HepG2 (cell line): ENCODE data around the gene RIPK1. TPM values are rescaled to one million over a fixed set of nuclear protein-coding genes. Genes with fewer than 3 reads are reported as not detected.

Source experiments
- CBX1 ChIP-seq: IDR thresholded peaks from one replicate; pipeline ENCODE4 v1.6.1; 2016; ENCODE audit warnings: antibody characterized with exemption, low read depth
- ELF1 ChIP-seq: sonication (generic); formaldehyde crosslinking; IDR thresholded peaks from 2 replicates; pipeline ENCODE4 v1.4.0; 2020; ENCODE audit warnings: missing genetic modification reagents
- ETV6 ChIP-seq: sonication (generic); formaldehyde crosslinking; conservative IDR thresholded peaks from 2 replicates; pipeline ENCODE4 v1.4.0; 2020; ENCODE audit warnings: missing genetic modification reagents
- NONO ChIP-seq, 2 experiments: fragments of 450-650 bp in 1 of 2; sonication (generic) in 1 of 2; formaldehyde crosslinking in 1 of 2; IDR thresholded peaks in 1 of 2; conservative IDR thresholded peaks in 1 of 2; 2 replicates each; pipeline versions ENCODE4 v1.6.1 to v1.8.0; 2017 to 2022; ENCODE audit warnings: mild to moderate bottlenecking in 1 of 2, missing genetic modification reagents in 1 of 2, moderate library complexity in 1 of 2
- ZBTB40 ChIP-seq, 2 experiments: fragments of 450-650 bp in 1 of 2; sonication (generic) in 1 of 2; formaldehyde crosslinking in 1 of 2; IDR thresholded peaks; 2 replicates each; pipeline versions ENCODE4 v1.6.1 to v1.8.0; 2016 to 2022; ENCODE audit warnings: antibody characterized with exemption in 1 of 2, mild to moderate bottlenecking in 1 of 2, missing genetic modification reagents in 1 of 2
- ZKSCAN5 ChIP-seq: sonication (generic); formaldehyde crosslinking; IDR thresholded peaks from 2 replicates; pipeline ENCODE4 v1.5.1; 2020; ENCODE audit warnings: mild to moderate bottlenecking, missing genetic modification reagents
- ZNF232 ChIP-seq: sonication (generic); formaldehyde crosslinking; IDR thresholded peaks from 2 replicates; pipeline ENCODE4 v1.4.0; 2020; ENCODE audit warnings: missing genetic modification reagents, borderline replicate concordance
- ZNF597 ChIP-seq: sonication (generic); formaldehyde crosslinking; IDR thresholded peaks from 2 replicates; pipeline ENCODE4 v1.5.0; 2020; ENCODE audit warnings: missing genetic modification reagents
- ZNF607 ChIP-seq: sonication (generic); formaldehyde crosslinking; IDR thresholded peaks from 2 replicates; pipeline ENCODE4 v1.5.1; 2020; ENCODE audit warnings: missing genetic modification reagents, mild to moderate bottlenecking, borderline replicate concordance
- ZNF709 ChIP-seq: sonication (generic); formaldehyde crosslinking; IDR thresholded peaks from 2 replicates; pipeline ENCODE4 v1.5.0; 2020; ENCODE audit warnings: mild to moderate bottlenecking, missing genetic modification reagents
- ZNF790 ChIP-seq: sonication (generic); formaldehyde crosslinking; IDR thresholded peaks from 2 replicates; pipeline ENCODE4 v1.8.0; 2022; ENCODE audit warnings: missing genetic modification reagents, mild to moderate bottlenecking, borderline replicate concordance
- ZNF839 ChIP-seq: sonication (generic); formaldehyde crosslinking; IDR thresholded peaks from 2 replicates; pipeline ENCODE4 v1.4.0; 2020; ENCODE audit warnings: missing genetic modification reagents, mild to moderate bottlenecking, borderline replicate concordance
- polyA plus RNA-seq, 8 experiments: library from polyadenylated mRNA; depleted of rRNA in 3 of 8; stranded (reverse) in 7 of 8; unstranded in 1 of 8; fragments of >200 nt; fragmentation: Illumina TruSeq in 4 of 8; extraction: Trizol in 4 of 8; gene quantifications; 2 replicates each; pipeline versions ENCODE4 v1.2.1 to v1.2.3, GENCODE V29; 2011 to 2016; ENCODE audit warnings: low read depth in 4 of 8, missing spikeins in 1 of 8, mixed read lengths in 1 of 8; ENCODE audit not compliant: insufficient read depth in 1 of 8
- total RNA-seq, 5 experiments: library from RNA; depleted of rRNA; stranded (reverse); fragments of >200 nt; fragmentation: Illumina TruSeq; extraction: Trizol; gene quantifications; 2 replicates each; pipeline ENCODE4 v1.2.3, GENCODE V29; 2016; ENCODE audit warnings: low read depth in 1 of 5
- TF ChIP-seq, protein P1 (sequence below): sonication (generic); formaldehyde crosslinking; IDR thresholded peaks from 2 replicates; pipeline ENCODE4 v1.4.0; 2020; ENCODE audit warnings: missing genetic modification reagents

Gene RIPK1
- total and polyA plus RNA-seq, 2 of the 13 experiments (the other 11 are each of a cell fraction or from before 2014, with no cell fraction given) = 9.0 to 10.3 TPM

DNA sequence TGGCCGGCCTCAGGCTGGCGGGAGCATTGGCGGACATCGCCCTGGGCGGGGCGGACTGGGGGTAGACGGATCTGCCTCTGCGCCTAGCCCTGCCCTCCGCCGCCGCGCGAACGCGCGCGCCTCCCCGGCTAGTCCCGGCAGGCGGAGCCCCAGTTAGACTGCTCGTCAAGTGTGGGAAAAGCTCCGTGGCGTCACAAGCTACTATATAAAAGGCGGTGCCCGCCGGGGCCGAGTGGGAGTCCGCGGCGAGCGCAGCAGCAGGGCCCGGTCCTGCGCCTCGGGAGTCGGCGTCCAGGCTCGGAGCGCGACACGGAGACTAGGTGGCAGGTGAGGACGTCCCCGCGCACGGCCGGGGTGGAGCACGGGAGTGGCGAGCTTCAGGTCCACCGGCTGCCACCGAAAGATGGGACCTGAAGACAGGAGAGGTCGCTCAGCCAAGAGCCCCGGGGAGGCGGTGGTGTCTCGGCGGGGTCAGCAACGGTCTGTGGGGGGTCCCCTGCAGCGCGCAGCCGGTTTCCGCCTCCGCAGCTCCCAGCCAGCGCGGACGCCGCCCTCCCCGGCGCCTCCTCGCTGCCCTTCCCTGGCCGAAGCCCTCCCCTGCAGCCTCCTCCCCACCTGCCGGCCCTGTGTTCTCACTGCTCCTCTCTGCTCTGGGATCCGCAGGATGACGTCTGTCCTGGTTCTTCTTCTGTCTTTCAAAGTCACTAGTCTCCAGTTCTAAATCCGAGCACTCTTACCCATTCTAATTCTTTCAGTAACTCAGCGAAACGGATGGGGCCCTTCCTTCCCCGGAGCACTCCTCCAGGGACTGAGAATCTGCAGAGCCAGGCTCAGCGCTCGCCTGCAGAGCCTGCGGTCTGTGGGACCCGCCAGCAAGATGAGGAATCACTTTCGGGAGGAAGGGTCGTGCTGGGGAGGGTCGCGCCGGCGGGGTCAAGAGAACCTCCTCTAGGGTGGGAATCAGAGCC, 4.3 kb upstream of the RIPK1 start (continued):
- TF ChIP-seq CBX1 = peak; percentile 94
- TF ChIP-seq ZNF709 (CRISPR knock-in tag) = peak; percentile 80
- no peak for TF ChIP-seq ZNF839 (CRISPR knock-in tag)
- TF ChIP-seq ZNF790 (CRISPR knock-in tag) = no peak
- no peak for TF ChIP-seq ZNF597
- TF ChIP-seq ELF1 = no peak; the same call in 1 of the 2 replicates
- no peak for TF ChIP-seq ZKSCAN5 (CRISPR knock-in tag)
- TF ChIP-seq NONO (IDR thresholded peaks at IDR 0.05) = no peak
- TF ChIP-seq NONO (CRISPR knock-in tag; conservative IDR thresholded peaks at IDR 0.05) = peak; percentile 72
- TF ChIP-seq ZNF607 (CRISPR knock-in tag) = peak; percentile 89
- peak; percentile 47; the same call in 1 of the 2 replicates for TF ChIP-seq ZNF232 (CRISPR knock-in tag)
- no peak for TF ChIP-seq ZBTB40 (IDR thresholded peaks at IDR 0.05)
- TF ChIP-seq ZBTB40 (CRISPR knock-in tag; IDR thresholded peaks at IDR 0.05) = 0 out of 2 replicates have a peak, but pooled peaks have one; percentile 25
- TF ChIP-seq ETV6 (CRISPR knock-in tag) = no peak
- TF ChIP-seq, protein P1, sequence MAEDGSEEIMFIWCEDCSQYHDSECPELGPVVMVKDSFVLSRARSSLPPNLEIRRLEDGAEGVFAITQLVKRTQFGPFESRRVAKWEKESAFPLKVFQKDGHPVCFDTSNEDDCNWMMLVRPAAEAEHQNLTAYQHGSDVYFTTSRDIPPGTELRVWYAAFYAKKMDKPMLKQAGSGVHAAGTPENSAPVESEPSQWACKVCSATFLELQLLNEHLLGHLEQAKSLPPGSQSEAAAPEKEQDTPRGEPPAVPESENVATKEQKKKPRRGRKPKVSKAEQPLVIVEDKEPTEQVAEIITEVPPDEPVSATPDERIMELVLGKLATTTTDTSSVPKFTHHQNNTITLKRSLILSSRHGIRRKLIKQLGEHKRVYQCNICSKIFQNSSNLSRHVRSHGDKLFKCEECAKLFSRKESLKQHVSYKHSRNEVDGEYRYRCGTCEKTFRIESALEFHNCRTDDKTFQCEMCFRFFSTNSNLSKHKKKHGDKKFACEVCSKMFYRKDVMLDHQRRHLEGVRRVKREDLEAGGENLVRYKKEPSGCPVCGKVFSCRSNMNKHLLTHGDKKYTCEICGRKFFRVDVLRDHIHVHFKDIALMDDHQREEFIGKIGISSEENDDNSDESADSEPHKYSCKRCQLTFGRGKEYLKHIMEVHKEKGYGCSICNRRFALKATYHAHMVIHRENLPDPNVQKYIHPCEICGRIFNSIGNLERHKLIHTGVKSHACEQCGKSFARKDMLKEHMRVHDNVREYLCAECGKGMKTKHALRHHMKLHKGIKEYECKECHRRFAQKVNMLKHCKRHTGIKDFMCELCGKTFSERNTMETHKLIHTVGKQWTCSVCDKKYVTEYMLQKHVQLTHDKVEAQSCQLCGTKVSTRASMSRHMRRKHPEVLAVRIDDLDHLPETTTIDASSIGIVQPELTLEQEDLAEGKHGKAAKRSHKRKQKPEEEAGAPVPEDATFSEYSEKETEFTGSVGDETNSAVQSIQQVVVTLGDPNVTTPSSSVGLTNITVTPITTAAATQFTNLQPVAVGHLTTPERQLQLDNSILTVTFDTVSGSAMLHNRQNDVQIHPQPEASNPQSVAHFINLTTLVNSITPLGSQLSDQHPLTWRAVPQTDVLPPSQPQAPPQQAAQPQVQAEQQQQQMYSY = 0 out of 2 replicates have a peak, but pooled peaks have one; percentile 13
